CD14-positive monocyte (primary cell): ENCODE results near the gene PLXDC2. TPM values are rescaled to one million over a fixed set of nuclear protein-coding genes. Genes with fewer than 3 reads are reported as not detected.

Experiments used
- DNase-seq, 3 donors: peaks; one replicate each; pipeline ENCODE4 v3.0.0-alpha.2; 2011 to 2022
- H2AFZ ChIP-seq: 2 replicates; pipeline ENCODE4 v1.6.0; 2012; ENCODE audit warnings: mild to moderate bottlenecking, low read depth, low read length, inconsistent platforms; ENCODE audit not compliant: insufficient read depth, poor library complexity, severe bottlenecking
- H3K27ac ChIP-seq, 2 donors: 1 replicate in 1 of 2; 2 replicates in 1 of 2; pipeline ENCODE4 v1.5.1; 2012 to 2013; ENCODE audit warnings: low read length in 2 of 2, control low read depth in 1 of 2, inconsistent platforms in 1 of 2, low read depth in 1 of 2, mild to moderate bottlenecking in 1 of 2
- H3K27me3 ChIP-seq, 2 donors: one replicate each; pipeline versions ENCODE4 v1.6.0 to v1.6.1; 2011 to 2013; ENCODE audit warnings: low read length in 2 of 2; ENCODE audit not compliant: control insufficient read depth in 2 of 2, insufficient read depth in 2 of 2
- H3K36me3 ChIP-seq, 2 donors: replicated peaks in 1 of 2; 1 replicate in 1 of 2; 2 replicates in 1 of 2; pipeline versions ENCODE4 v1.5.1 to v1.6.1; 2012 to 2013; ENCODE audit warnings: low read length in 2 of 2, control low read depth in 1 of 2, inconsistent platforms in 1 of 2, mild to moderate bottlenecking in 1 of 2; ENCODE audit not compliant: insufficient read depth in 2 of 2, control insufficient read depth in 1 of 2
- H3K4me1 ChIP-seq, 2 donors: 1 replicate in 1 of 2; 2 replicates in 1 of 2; pipeline versions ENCODE4 v1.5.1 to v1.6.1; 2012 to 2013; ENCODE audit warnings: low read length in 2 of 2, control low read depth in 1 of 2, inconsistent platforms in 1 of 2, mild to moderate bottlenecking in 1 of 2, moderate library complexity in 1 of 2; ENCODE audit not compliant: insufficient read depth in 2 of 2, control insufficient read depth in 1 of 2
- H3K4me2 ChIP-seq: replicated peaks from 2 replicates; pipeline ENCODE3; 2012; ENCODE audit warnings: low read length, moderate library complexity, mild to moderate bottlenecking; ENCODE audit not compliant: poor library complexity, severe bottlenecking; ENCODE audit errors: extremely low read depth
- H3K4me3 ChIP-seq, 3 experiments: fragments of 200-600 bp in 1 of 3; sonication (generic) in 1 of 3; replicated peaks in 1 of 3; 1 replicate in 2 of 3; 2 replicates in 1 of 3; pipeline ENCODE4 v1.5.1; 2011 to 2013; ENCODE audit warnings: low read length in 3 of 3, mild to moderate bottlenecking in 3 of 3, control low read depth in 2 of 3, low read depth in 2 of 3, inconsistent platforms in 1 of 3, moderate library complexity in 1 of 3
- H3K79me2 ChIP-seq: 2 replicates; pipeline ENCODE4 v1.6.0; 2012; ENCODE audit warnings: mild to moderate bottlenecking, control low read depth, inconsistent platforms, low read length, moderate library complexity; ENCODE audit not compliant: insufficient read depth
- H3K9ac ChIP-seq: 2 replicates; pipeline ENCODE4 v1.6.0; 2017; ENCODE audit warnings: low read length, mild to moderate bottlenecking; ENCODE audit not compliant: insufficient read depth, poor library complexity, severe bottlenecking
- H3K9me3 ChIP-seq, 2 donors: replicated peaks in 1 of 2; 1 replicate in 1 of 2; 2 replicates in 1 of 2; pipeline versions ENCODE4 v1.5.1 to v1.6.1; 2012 to 2013; ENCODE audit warnings: low read length in 2 of 2, control low read depth in 1 of 2; ENCODE audit not compliant: control insufficient read depth in 1 of 2, insufficient read depth in 1 of 2
- H4K20me1 ChIP-seq: 2 replicates; pipeline ENCODE4 v1.6.0; 2012; ENCODE audit warnings: mild to moderate bottlenecking, low read length, control low read depth, moderate library complexity; ENCODE audit not compliant: insufficient read depth
- H3K27ac Mint-ChIP-seq, 7 donors: one replicate each; pipeline ENCODE4 v1.8.0; 2020; ENCODE audit warnings: mild to moderate bottlenecking in 7 of 7, mixed read lengths in 7 of 7, moderate library complexity in 6 of 7, inconsistent platforms in 2 of 7
- H3K27me3 Mint-ChIP-seq, 3 donors: one replicate each; pipeline ENCODE4 v1.8.0; 2021 to 2022; ENCODE audit warnings: low read depth in 3 of 3, mild to moderate bottlenecking in 3 of 3, mixed read lengths in 3 of 3, moderate library complexity in 3 of 3, inconsistent platforms in 1 of 3
- H3K36me3 Mint-ChIP-seq, 2 donors: one replicate each; pipeline ENCODE4 v1.8.0; 2020; ENCODE audit warnings: mixed read lengths in 2 of 2, inconsistent platforms in 1 of 2, mild to moderate bottlenecking in 1 of 2
- H3K4me1 Mint-ChIP-seq: one replicate; pipeline ENCODE4 v1.8.0; 2020; ENCODE audit warnings: mild to moderate bottlenecking, mixed read lengths
- H3K4me3 Mint-ChIP-seq, 2 donors: one replicate each; pipeline ENCODE4 v1.8.0; 2020; ENCODE audit warnings: mild to moderate bottlenecking in 2 of 2, mixed read lengths in 2 of 2, moderate library complexity in 1 of 2
- H3K9me3 Mint-ChIP-seq, 7 donors: one replicate each; pipeline ENCODE4 v1.8.0; 2020 to 2022; ENCODE audit warnings: mixed read lengths in 7 of 7, mild to moderate bottlenecking in 6 of 7, moderate library complexity in 6 of 7, inconsistent platforms in 2 of 7
- WGBS: methylation state at CpG from one replicate; pipeline ENCODE4 v1.1.5; 2013; ENCODE audit warnings: missing lambda C conversion rate; ENCODE audit not compliant: insufficient coverage; 5-methylcytosine and 5-hydroxymethylcytosine counted together
- intact Hi-C, 2 donors: fragments of 100-400 bp; cut with micrococcal nuclease; formaldehyde crosslinking; loops; one replicate each; pipeline versions ENCODE4 v1.15.0 to v1.15.1; 2023
- polyA plus RNA-seq, 3 donors: library from polyadenylated mRNA; depleted of rRNA in 1 of 3; unstranded in 2 of 3; stranded (reverse) in 1 of 3; fragments of 300-500 nt in 2 of 3; fragments of >200 nt in 1 of 3; fragmentation: Illumina TruSeq in 2 of 3; gene quantifications; 1 replicate in 2 of 3; 2 replicates in 1 of 3; pipeline ENCODE4 v1.2.3, GENCODE V29; 2012 to 2021
- TF ChIP-seq, protein P1 (sequence below): fragments of 200-600 bp; IDR thresholded peaks from one replicate; pipeline ENCODE4 v1.8.0; 2022; ENCODE audit warnings: antibody characterized with exemption, mild to moderate bottlenecking

PLXDC2 gene
- polyA plus RNA-seq, 3 donors, result 37.5 to 128 (median 93.6) TPM

DNA sequence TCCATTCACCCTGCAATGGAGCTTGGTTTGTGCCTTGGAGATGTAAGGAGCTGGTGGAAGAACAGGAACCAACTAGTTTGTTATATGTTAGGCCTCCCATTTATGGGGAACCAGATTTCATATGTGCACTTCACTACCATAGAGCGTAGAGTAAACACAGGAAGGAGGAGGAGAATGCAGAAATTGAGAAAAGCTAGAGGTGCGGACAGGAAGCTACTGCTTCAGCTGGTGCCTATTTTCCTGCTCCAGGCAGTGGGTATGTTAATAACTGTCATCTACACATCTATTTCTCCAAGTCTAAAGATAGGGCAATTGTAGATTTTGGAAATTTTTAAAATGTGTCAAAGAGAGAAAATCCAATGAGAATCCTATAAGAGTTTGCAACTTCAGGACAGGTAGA, 482.2 kb downstream of the PLXDC2 start:
- H3K27me3 Mint-ChIP-seq, result no peaks in the 10 kb centered on the region
- H3K4me1 ChIP-seq, result no peaks in the 10 kb centered on the region
- H3K4me3 ChIP-seq, result no peak overlapping the region
- H3K27me3 ChIP-seq, result no peaks in the 10 kb centered on the region
- H3K27ac ChIP-seq, result no peak overlapping the region
- H3K4me2 ChIP-seq, result no peak overlapping the region
- no peaks in the 10 kb centered on the region for H3K36me3 ChIP-seq
- no peak overlapping the region for H2AFZ ChIP-seq
- peaks cover 22 to 49% (median 32%) of the 10 kb centered on the region in 7 donors for H3K9me3 Mint-ChIP-seq
- H3K9ac ChIP-seq, result no peak overlapping the region
- TF ChIP-seq, protein P1, sequence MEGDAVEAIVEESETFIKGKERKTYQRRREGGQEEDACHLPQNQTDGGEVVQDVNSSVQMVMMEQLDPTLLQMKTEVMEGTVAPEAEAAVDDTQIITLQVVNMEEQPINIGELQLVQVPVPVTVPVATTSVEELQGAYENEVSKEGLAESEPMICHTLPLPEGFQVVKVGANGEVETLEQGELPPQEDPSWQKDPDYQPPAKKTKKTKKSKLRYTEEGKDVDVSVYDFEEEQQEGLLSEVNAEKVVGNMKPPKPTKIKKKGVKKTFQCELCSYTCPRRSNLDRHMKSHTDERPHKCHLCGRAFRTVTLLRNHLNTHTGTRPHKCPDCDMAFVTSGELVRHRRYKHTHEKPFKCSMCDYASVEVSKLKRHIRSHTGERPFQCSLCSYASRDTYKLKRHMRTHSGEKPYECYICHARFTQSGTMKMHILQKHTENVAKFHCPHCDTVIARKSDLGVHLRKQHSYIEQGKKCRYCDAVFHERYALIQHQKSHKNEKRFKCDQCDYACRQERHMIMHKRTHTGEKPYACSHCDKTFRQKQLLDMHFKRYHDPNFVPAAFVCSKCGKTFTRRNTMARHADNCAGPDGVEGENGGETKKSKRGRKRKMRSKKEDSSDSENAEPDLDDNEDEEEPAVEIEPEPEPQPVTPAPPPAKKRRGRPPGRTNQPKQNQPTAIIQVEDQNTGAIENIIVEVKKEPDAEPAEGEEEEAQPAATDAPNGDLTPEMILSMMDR, result no peak
- H3K36me3 Mint-ChIP-seq, result peaks cover 0 to 2% of the 10 kb centered on the region in 2 donors
- no peaks in the 10 kb centered on the region for H3K4me1 Mint-ChIP-seq
- intact Hi-C loops, result no loop called here
- H3K4me3 Mint-ChIP-seq, result no peak overlapping the region
- no peak overlapping the region for H3K27ac Mint-ChIP-seq
- no peaks in the 10 kb centered on the region for H3K79me2 ChIP-seq
- no peak for DNase-seq
- peaks cover 7 to 8% of the 10 kb centered on the region in 2 donors for H3K9me3 ChIP-seq
- WGBS, result no CpG with 5 or more reads among the region's 2 CpGs
- H4K20me1 ChIP-seq, result no peaks in the 10 kb centered on the region

- Mint-ChIP-seq H3K4me1 (no peaks in the 10 kb centered on the region), H3K27me3 (no peaks in the 10 kb centered on the region), H3K36me3 (peaks cover 0 to 2% of the 10 kb centered on the region in 2 donors), H3K4me3 (no peak overlapping the region), H3K27ac (no peak overlapping the region), H3K9me3 (peaks cover 22 to 50% (median 30%) of the 10 kb centered on the region in 7 donors)
- TF ChIP-seq, protein P1, result no peak
- no peak overlapping the region for H3K9ac ChIP-seq
- no peak overlapping the region for H2AFZ ChIP-seq
- intact Hi-C loops, result no loop called here
- H3K79me2 ChIP-seq, result no peaks in the 10 kb centered on the region
- H3K27me3 ChIP-seq, result no peaks in the 10 kb centered on the region
- WGBS, result 100% methylated on average over 1 of the region's 4 CpGs
- no peak overlapping the region for H3K27ac ChIP-seq
- H4K20me1 ChIP-seq, result no peaks in the 10 kb centered on the region
- H3K9me3 ChIP-seq, result peaks cover 7 to 11% of the 10 kb centered on the region in 2 donors
- no peak overlapping the region for H3K4me2 ChIP-seq
- H3K4me1 ChIP-seq, result no peaks in the 10 kb centered on the region
- no peaks in the 10 kb centered on the region for H3K36me3 ChIP-seq
- H3K4me3 ChIP-seq, result no peak overlapping the region
- DNase-seq, result no peak
These were observed 483.0 kb downstream of the PLXDC2 start for GRCh38 chr10:20299034-20299736.
